Measurements from ENCODE around the gene KIFC3. TPM values are rescaled to one million over a fixed set of nuclear protein-coding genes. Genes with fewer than 3 reads are reported as not detected.
"Not testable (repeated sequence)": the region's sequence is repeated elsewhere in the genome, so short reads cannot be mapped to it uniquely, and the experiment has no call there.

Gene KIFC3
- total RNA-seq, 5 donors from 2014 or later (not counting 1 experiment from before 2014, with no cell fraction given), result 0.78 to 4.1 (median 2.7) TPM

DNA sequence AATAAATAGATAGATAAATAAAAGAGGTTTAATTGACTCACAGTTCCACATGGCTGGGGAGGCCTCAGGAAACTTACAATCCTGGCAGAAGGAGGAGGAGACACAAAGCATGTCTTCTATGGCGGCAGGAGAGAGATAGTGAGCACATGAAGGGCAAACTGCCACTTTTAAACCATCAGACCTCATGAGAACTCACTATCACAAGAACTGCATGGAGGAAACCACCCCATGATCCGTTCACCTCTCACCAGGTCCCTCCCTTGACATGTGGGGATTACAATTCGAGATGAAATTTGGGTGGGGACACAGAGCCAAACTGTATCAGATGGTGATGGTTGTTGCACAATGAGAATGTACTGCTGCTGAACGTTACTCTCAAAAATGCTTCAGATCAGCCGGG, 22.5 kb downstream of the KIFC3 start:
- H3K9me3 Mint-ChIP-seq; CTCF ChIA-PET; H3K4me3 Mint-ChIP-seq; H3K27ac ChIP-seq (ENCODE audit: low read length); H3K36me3 Mint-ChIP-seq; H3K4me1 Mint-ChIP-seq; H3K27me3 Mint-ChIP-seq; POLR2A ChIA-PET; ATAC-seq (replicated peaks in 1 of 4); H3K9me3 ChIP-seq; H3K27ac Mint-ChIP-seq; DNase-seq; H3K4me1 ChIP-seq (ENCODE audit: control insufficient read depth in 1 of 2, extremely low read depth in 1 of 2, insufficient read depth in 2 of 2, low read length in 2 of 2); H3K4me3 ChIP-seq (ENCODE audit: control insufficient read depth in 1 of 2, extremely low read depth in 1 of 2, low read length in 1 of 2); H3K36me3 ChIP-seq (ENCODE audit: control insufficient read depth in 2 of 2, extremely low read depth in 1 of 2, insufficient read depth in 1 of 2, low read length in 1 of 2): not testable (repeated sequence)
- 100% methylated on average over 1 of the region's 5 CpGs for WGBS (ENCODE audit: insufficient coverage)
- H3K27me3 ChIP-seq (replicated peaks in 1 of 2; ENCODE audit: control insufficient read depth in 2 of 2, extremely low read depth in 1 of 2, insufficient read depth in 2 of 2, low read length in 1 of 2), result peaks cover 0 to 10% of the 10 kb centered on the region in 2 experiments

DNA sequence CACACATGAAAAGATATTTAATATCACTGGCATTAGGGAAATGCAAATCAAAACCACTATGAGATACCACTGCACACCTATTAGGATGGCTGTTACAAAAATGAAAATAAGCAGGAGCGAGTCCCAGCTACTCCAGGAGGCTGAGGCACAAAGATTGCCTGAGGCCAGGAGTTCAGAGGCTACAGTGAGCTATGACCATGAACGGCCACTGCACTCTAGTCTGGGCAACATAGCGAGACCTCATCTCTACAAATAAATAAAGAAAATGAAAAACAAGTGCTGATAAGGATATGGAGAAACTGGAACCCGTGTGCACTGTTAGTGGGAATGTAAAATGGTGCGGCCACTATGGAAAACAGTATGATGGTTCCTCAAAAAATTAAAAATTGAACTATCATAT, 23.6 kb downstream of the KIFC3 start:
- H3K27ac ChIP-seq (ENCODE audit: low read length), result no peak overlapping the region
- WGBS (ENCODE audit: insufficient coverage), result no CpG with 5 or more reads among the region's 5 CpGs
- ATAC-seq (replicated peaks in 1 of 4) (no peak), DNase-seq (no peak)
- no peaks in the 10 kb centered on the region for H3K9me3 Mint-ChIP-seq
- POLR2A ChIA-PET, result no interaction called here
- no peak overlapping the region for H3K4me3 Mint-ChIP-seq
- no peak overlapping the region for H3K27ac Mint-ChIP-seq
- H3K9me3 ChIP-seq, result no peaks in the 10 kb centered on the region
- no peaks in the 10 kb centered on the region for H3K36me3 ChIP-seq (ENCODE audit: control insufficient read depth in 2 of 2, extremely low read depth in 1 of 2, insufficient read depth in 1 of 2, low read length in 1 of 2)
- no peaks in the 10 kb centered on the region for H3K27me3 Mint-ChIP-seq
- no peaks in the 10 kb centered on the region for H3K4me1 ChIP-seq (ENCODE audit: control insufficient read depth in 1 of 2, extremely low read depth in 1 of 2, insufficient read depth in 2 of 2, low read length in 2 of 2)
- H3K4me3 ChIP-seq (ENCODE audit: control insufficient read depth in 1 of 2, extremely low read depth in 1 of 2, low read length in 1 of 2), result no peak overlapping the region
- CTCF ChIA-PET, result no interaction called here
- H3K4me1 Mint-ChIP-seq, result no peaks in the 10 kb centered on the region
- no peaks in the 10 kb centered on the region for H3K36me3 Mint-ChIP-seq
- H3K27me3 ChIP-seq (replicated peaks in 1 of 2; ENCODE audit: control insufficient read depth in 2 of 2, extremely low read depth in 1 of 2, insufficient read depth in 2 of 2, low read length in 1 of 2), result peaks cover 0 to 7% of the 10 kb centered on the region in 2 experiments

DNA sequence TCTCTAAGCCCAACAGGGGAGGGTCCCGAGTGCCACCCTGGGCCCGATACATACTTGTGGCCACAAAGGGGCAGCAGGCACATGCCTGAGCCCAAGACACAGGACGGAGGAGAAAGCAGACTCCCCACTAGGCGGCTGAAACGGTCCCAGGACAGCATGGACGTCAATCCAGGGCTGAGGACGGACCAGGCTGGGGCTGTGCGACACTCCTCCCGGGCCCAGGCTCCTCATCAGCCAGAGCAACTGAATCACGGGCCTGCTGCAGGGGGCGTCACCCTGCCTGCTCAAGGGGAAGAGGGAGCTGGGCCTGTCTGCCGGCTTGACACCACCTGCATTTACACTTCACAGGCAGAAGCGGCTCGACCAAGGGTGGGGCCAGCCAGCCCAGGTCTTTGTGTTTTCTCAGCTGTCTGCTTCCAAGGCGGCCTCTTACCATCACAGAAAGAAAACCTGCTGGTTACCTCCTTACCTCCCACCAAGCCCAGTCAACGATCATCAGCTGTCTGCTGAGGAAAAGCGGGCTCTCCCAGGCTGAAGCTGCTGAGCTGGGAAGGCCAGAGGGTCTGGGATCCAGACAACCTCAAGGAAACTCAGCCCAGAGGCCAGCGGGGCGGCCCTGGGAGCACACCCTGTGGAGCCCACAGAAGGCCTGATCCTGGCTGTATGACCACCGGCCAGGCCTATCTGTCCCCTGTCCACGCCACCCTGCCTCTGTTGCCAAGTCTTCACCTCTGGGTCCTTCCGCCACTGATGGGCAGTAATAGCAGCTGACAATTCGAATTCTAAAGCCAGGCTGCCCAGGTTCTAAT, 26.4 kb downstream of the KIFC3 start:
- Mint-ChIP-seq H3K4me3 (no peak overlapping the region), H3K4me1 (no peaks in the 10 kb centered on the region), H3K9me3 (no peaks in the 10 kb centered on the region), H3K27me3 (no peaks in the 10 kb centered on the region), H3K27ac (no peak overlapping the region), H3K36me3 (no peaks in the 10 kb centered on the region)
- no peak overlapping the region for H3K4me3 ChIP-seq (ENCODE audit: control insufficient read depth in 1 of 2, extremely low read depth in 1 of 2, low read length in 1 of 2)
- CTCF ChIA-PET, result no interaction called here
- H3K36me3 ChIP-seq (ENCODE audit: control insufficient read depth in 2 of 2, extremely low read depth in 1 of 2, insufficient read depth in 1 of 2, low read length in 1 of 2), result no peaks in the 10 kb centered on the region
- ATAC-seq (replicated peaks in 1 of 4) (no peak), DNase-seq (no peak)
- H3K27me3 ChIP-seq (replicated peaks in 1 of 2; ENCODE audit: control insufficient read depth in 2 of 2, extremely low read depth in 1 of 2, insufficient read depth in 2 of 2, low read length in 1 of 2), result peaks cover 0 to 7% of the 10 kb centered on the region in 2 experiments
- POLR2A ChIA-PET, result no interaction called here
- H3K27ac ChIP-seq (ENCODE audit: low read length), result no peak overlapping the region
- H3K9me3 ChIP-seq, result no peaks in the 10 kb centered on the region
- 81% methylated on average over 15 of the region's 23 CpGs for WGBS (ENCODE audit: insufficient coverage)
- H3K4me1 ChIP-seq (ENCODE audit: control insufficient read depth in 1 of 2, extremely low read depth in 1 of 2, insufficient read depth in 2 of 2, low read length in 2 of 2), result no peaks in the 10 kb centered on the region

DNA sequence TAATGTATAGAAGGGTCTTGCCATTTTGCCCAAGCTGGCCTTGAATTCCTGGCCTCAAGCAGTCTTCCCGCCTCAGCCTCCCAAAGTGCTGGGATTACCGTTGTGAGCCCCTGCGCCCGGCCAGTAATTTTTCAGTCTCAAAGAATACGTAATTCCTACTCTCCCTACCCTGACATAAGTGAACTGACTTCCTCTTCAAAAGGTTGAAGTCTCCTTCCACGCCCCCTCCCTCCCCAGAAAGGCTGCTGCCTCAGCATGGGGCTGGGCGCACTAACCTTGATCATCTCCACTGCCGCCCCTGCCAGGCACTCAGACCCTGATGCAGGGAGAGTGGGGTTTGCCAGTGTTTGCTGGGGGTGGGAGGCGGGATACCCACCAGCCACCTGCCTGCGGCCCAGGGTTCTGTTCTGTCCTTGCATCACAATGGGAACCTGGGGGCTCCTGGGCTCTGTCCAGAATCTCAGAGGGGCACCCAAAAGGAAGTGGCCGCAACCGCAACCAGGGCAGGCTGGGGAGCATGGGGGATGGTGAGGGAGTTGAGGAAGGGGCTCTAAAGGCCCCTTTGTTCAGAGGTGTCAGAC, 27.5 kb downstream of the KIFC3 start:
- ATAC-seq (replicated peaks in 1 of 4) (no peak), DNase-seq (no peak)
- Histone ChIP-seq H3K9me3 (no peaks in the 10 kb centered on the region), H3K4me1 (ENCODE audit: control insufficient read depth in 1 of 2, extremely low read depth in 1 of 2, insufficient read depth in 2 of 2, low read length in 2 of 2) (no peaks in the 10 kb centered on the region), H3K27ac (ENCODE audit: low read length) (no peak overlapping the region), H3K4me3 (ENCODE audit: control insufficient read depth in 1 of 2, extremely low read depth in 1 of 2, low read length in 1 of 2) (no peak overlapping the region), H3K36me3 (ENCODE audit: control insufficient read depth in 2 of 2, extremely low read depth in 1 of 2, insufficient read depth in 1 of 2, low read length in 1 of 2) (no peaks in the 10 kb centered on the region), H3K27me3 (replicated peaks in 1 of 2; ENCODE audit: control insufficient read depth in 2 of 2, extremely low read depth in 1 of 2, insufficient read depth in 2 of 2, low read length in 1 of 2) (peaks cover 0 to 7% of the 10 kb centered on the region in 2 experiments)
- Mint-ChIP-seq H3K4me3 (no peak overlapping the region), H3K36me3 (no peaks in the 10 kb centered on the region), H3K9me3 (no peaks in the 10 kb centered on the region), H3K27ac (no peak overlapping the region), H3K4me1 (no peaks in the 10 kb centered on the region), H3K27me3 (no peaks in the 10 kb centered on the region)
- WGBS (ENCODE audit: insufficient coverage), result 91% methylated on average over 9 of the region's 12 CpGs
- ChIA-PET POLR2A (no interaction called here), CTCF (no interaction called here)

DNA sequence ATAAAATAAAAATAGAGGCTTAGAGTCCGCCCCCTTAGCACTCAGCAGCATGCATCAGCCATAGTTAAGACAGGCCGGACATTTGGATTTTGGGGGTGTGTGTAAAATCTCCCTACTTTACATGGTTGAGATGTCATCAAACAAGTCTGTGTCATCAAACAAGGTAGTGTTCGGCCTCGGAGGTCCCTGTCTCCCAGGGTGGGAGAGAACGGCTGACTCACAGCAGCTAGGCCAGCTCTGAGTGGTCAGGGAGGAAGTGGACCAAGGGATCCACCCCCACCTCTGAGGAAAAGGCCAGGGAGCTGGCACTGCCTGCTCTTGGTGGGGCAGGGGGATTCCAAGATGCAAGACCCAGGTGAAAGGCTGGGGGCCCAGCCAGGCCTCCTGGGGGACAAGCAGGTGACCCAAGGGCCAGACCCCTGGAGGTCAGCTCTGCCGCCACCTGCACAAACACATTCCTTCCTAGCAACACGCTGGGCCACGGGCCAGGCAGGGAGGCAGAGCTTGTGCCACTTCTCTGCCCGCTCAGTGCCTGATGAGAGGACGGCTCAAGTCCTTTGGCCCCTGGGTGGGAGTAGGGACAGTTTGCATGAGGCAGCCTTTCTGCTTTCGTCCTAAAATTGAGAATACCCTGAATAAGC, 28.5 kb downstream of the KIFC3 start:
- no peak for ATAC-seq (replicated peaks in 1 of 4)
- Histone ChIP-seq H3K4me3 (ENCODE audit: control insufficient read depth in 1 of 2, extremely low read depth in 1 of 2, low read length in 1 of 2) (no peak overlapping the region), H3K27me3 (replicated peaks in 1 of 2; ENCODE audit: control insufficient read depth in 2 of 2, extremely low read depth in 1 of 2, insufficient read depth in 2 of 2, low read length in 1 of 2) (peaks cover 0 to 7% of the 10 kb centered on the region in 2 experiments), H3K9me3 (no peaks in the 10 kb centered on the region), H3K36me3 (ENCODE audit: control insufficient read depth in 2 of 2, extremely low read depth in 1 of 2, insufficient read depth in 1 of 2, low read length in 1 of 2) (no peaks in the 10 kb centered on the region), H3K4me1 (ENCODE audit: control insufficient read depth in 1 of 2, extremely low read depth in 1 of 2, insufficient read depth in 2 of 2, low read length in 2 of 2) (no peaks in the 10 kb centered on the region), H3K27ac (ENCODE audit: low read length) (no peak overlapping the region)
- no peaks in the 10 kb centered on the region for H3K9me3 Mint-ChIP-seq
- H3K27me3 Mint-ChIP-seq, result no peaks in the 10 kb centered on the region
- H3K4me3 Mint-ChIP-seq, result no peak overlapping the region
- CTCF ChIA-PET, result no interaction called here
- no peak for DNase-seq
- 83% methylated on average over 3 of the region's 11 CpGs for WGBS (ENCODE audit: insufficient coverage)
- H3K36me3 Mint-ChIP-seq, result no peaks in the 10 kb centered on the region
- POLR2A ChIA-PET, result no interaction called here
- H3K4me1 Mint-ChIP-seq, result no peaks in the 10 kb centered on the region
- no peak overlapping the region for H3K27ac Mint-ChIP-seq

DNA sequence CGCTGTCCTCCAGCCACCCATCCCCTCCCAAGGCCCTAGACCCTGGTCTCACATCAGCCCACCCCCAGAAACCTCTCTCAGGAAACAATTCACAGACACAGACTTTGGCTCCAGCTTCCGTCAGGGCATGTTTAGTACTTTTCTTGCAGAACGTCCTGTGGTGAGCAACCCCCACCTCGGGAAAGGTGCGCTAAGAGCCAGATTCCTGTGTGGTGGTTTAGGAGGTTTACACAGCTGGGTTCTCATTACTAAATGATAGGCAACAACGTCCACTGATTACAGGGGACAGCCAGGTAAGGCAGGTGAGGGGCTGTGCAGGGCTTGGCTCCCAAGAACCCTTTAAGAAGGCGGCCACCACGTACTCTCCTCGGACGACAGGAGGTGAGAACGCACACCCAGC, 29.3 kb downstream of the KIFC3 start:
- CTCF ChIA-PET, result no interaction called here
- POLR2A ChIA-PET, result no interaction called here
- no peaks in the 10 kb centered on the region for H3K9me3 Mint-ChIP-seq
- Histone ChIP-seq H3K9me3 (no peaks in the 10 kb centered on the region), H3K4me1 (ENCODE audit: control insufficient read depth in 1 of 2, extremely low read depth in 1 of 2, insufficient read depth in 2 of 2, low read length in 2 of 2) (no peaks in the 10 kb centered on the region), H3K36me3 (ENCODE audit: control insufficient read depth in 2 of 2, extremely low read depth in 1 of 2, insufficient read depth in 1 of 2, low read length in 1 of 2) (no peaks in the 10 kb centered on the region), H3K27ac (ENCODE audit: low read length) (no peak overlapping the region), H3K4me3 (ENCODE audit: control insufficient read depth in 1 of 2, extremely low read depth in 1 of 2, low read length in 1 of 2) (no peak overlapping the region), H3K27me3 (replicated peaks in 1 of 2; ENCODE audit: control insufficient read depth in 2 of 2, extremely low read depth in 1 of 2, insufficient read depth in 2 of 2, low read length in 1 of 2) (peaks cover 0 to 7% of the 10 kb centered on the region in 2 experiments)
- no peaks in the 10 kb centered on the region for H3K36me3 Mint-ChIP-seq
- H3K4me3 Mint-ChIP-seq, result no peak overlapping the region
- ATAC-seq (replicated peaks in 1 of 4) (no peak), DNase-seq (no peak)
- no peak overlapping the region for H3K27ac Mint-ChIP-seq
- 77% methylated on average over 9 of the region's 11 CpGs for WGBS (ENCODE audit: insufficient coverage)
- H3K27me3 Mint-ChIP-seq, result no peaks in the 10 kb centered on the region
- H3K4me1 Mint-ChIP-seq, result no peaks in the 10 kb centered on the region

Measured in T-cell (primary cell).